Ovary (tissue), 3 donors: ENCODE data around the gene GSX2.

Experiments
- CTCF ChIP-seq, 3 donors: fragments of 450-650 bp in 2 of 3; fragments of 200-600 bp in 1 of 3; IDR thresholded peaks; one replicate each; pipeline versions ENCODE4 v1.5.1 to v1.8.0; 2016 to 2022; ENCODE audit warnings: antibody characterized with exemption in 3 of 3, mild to moderate bottlenecking in 1 of 3
- EP300 ChIP-seq: sonication (generic); formaldehyde crosslinking; IDR thresholded peaks from one replicate; pipeline ENCODE4 v1.6.1; 2017; ENCODE audit warnings: antibody characterized with exemption
- POLR2A ChIP-seq: fragments of 450-650 bp; IDR thresholded peaks from one replicate; pipeline ENCODE4 v1.6.1; 2017; ENCODE audit warnings: antibody characterized with exemption, mild to moderate bottlenecking, moderate library complexity
- donor health status: DM: no; HTN: no; CAD: no.

- TF ChIP-seq CTCF (IDR thresholded peaks at IDR 0.05) (no peak), POLR2A (no peak), EP300 (no peak)
Observed at GRCh38 chr4:54127660-54128059, 27.7 kb downstream of the GSX2 start.
